ENCODE measurements around the gene USP13.

USP13 gene

GRCh38 chr3:179807588-179807987 lies 154.7 kb downstream of the USP13 start:
- DNase-seq: no peak

DNA sequence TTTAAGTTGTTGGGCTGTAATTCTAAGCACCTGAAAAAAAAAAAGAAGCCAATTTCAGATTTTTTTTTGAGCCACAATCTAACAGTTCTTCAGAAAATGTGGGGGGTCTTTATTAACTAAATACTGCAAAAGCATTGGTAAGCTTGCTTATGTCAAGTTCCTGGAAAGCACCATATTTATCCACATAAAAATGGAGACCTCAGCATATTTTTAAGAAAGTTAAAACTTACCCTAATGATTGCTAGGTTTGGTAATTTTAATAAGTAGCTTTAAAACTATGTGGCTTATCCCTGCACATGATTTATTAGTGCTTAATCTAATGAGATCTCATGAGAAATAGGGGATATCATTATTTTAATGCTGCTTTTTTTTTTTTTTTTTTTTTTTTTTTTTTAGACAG lies 156.8 kb downstream of the USP13 start:
- no peak for DNase-seq

GRCh38 chr3:179811321-179812095 lies 158.7 kb downstream of the USP13 start:
- peak; percentile 72 for DNase-seq

DNA sequence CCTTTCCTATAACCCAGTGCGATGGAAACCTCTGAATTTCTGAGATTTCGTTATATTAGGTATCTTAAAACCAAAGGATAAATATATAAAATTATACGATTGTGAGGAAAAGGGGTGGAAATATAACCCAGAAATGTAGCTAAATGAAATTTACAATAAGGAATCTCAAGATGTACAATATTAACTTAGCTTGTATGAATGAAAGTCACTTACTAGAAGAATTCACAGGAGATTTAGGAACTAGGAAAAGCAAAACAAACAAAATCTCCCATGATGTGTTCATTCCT lies 159.2 kb downstream of the USP13 start:
- DNase-seq: no peak

DNA sequence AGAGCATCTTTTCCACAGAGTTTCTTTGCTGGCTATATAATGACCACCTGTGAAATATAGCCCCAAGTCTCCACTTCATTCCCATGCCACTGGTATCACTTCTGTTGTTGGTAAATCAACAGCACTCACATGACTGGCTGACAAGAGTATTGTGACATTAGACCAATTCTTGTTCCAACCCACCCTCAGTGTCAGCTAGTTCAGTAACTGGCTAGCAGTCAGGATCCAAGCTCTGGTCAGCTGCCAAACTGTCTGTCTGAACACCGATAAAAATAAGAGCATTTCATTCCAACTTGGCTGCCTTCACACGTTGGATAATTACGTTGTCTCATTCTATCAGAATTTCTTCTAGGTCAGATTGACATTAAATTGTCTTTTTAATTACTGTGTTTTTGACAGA lies 166.5 kb downstream of the USP13 start:
- no peak for DNase-seq

DNA sequence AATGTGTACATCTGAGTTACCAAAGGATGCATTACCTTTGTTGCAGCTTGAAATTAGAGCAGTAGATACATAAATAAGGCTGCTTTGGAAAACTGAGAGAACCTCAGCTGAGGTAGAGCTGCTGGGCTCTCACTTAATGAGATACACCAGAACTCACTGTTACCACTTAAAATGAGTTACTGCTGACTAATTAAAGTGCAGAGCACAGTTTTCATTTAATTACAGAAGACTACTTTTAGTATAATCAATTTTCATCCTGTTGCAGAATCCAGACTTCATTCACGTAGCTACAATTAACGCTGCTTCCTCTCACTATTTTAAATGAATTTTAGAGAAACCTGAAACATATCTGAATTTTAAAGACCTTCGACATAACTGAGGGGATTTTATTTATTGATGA lies 169.5 kb downstream of the USP13 start:
- DNase-seq: no peak

DNA sequence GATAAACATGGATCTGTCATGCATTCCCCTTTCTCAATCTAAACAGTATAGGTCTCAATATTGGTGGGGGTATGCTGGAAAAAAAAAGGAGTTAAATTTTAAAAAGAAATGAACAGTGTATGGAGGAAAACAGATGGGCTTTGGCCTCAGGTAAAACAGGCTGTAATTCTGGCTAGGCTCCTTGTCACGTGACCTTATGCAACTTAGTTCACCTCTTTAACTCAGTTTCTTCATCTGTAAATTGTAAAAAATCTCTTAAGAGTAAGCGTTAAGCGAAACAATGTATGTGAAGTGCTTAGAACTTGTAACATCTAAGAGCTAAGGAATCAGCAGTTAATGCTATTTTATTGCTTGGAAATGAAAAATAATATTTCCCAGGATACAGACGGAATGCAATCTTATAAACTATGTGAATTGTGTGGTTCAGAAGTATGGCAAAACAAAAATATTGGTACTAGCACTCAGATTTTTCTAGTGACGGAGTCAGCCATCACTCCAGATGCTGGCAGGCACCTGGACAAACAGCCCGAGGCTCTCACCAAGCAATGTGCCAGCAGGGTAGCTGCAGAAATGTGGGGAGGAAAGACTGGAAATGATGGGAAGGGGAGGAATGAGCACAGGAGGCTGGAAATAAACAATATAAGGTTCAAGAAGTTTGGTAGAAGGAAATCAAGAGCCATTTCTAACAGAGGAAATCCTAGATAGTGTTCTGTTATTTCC lies 172.8 kb downstream of the USP13 start:
- DNase-seq: peak; percentile 23

GRCh38 chr3:179826247-179826637 lies 173.4 kb downstream of the USP13 start:
- DNase-seq: no peak

GRCh38 chr3:179828738-179829137 lies 175.9 kb downstream of the USP13 start:
- no peak for DNase-seq

DNA sequence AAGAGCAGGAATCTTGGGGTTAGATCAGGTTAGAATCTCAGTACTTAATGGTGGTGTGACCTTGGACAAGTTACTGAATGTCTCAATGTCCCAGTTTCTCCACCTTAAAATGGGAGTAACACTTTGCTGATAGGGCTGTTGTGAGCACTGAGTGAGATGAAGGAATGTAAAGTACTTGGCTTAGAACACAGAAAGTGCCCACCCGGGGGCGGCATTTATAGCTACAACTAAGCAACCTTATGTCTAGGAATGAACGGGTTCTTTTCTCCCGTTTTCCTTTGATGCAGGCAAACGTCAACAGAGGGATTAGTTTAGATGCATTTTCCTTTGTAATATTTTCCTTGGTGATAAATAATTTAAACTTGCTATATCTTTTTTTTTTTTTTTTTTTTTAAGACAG lies 176.6 kb downstream of the USP13 start:
- DNase-seq: no peak

GRCh38 chr3:179832333-179832854 lies 179.6 kb downstream of the USP13 start:
- DNase-seq: no peak

DNA sequence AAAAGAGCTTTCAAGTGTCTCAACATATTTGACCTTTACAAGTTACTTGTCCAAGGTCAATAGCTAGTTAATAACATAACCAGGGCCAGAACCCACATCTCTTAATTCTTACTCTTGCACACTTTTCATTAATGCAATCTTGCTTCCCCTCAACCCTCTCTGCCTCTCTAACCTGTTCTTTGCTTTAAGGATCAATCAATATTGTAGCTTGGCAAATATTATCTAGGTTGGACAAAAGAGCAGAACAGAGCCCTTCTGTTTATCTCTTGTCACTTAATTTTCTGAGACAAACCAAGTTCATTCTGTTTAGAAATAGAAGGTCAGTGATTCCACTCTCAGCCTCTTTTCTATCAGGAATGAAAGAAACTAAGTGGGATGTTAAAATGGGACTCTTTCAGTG lies 180.5 kb downstream of the USP13 start:
- DNase-seq: no peak

- no peak for DNase-seq
Measured at GRCh38 chr3:179837374-179837773, 184.5 kb downstream of the USP13 start.

Data from NCI-H345 (cell line).